ENCODE measurements around the gene S100A7A. TPM values are rescaled to one million over a fixed set of nuclear protein-coding genes. Genes with fewer than 3 reads are reported as not detected.

Gene S100A7A
- polyA plus RNA-seq, 1 donor from 2014 or later = not detected

DNA sequence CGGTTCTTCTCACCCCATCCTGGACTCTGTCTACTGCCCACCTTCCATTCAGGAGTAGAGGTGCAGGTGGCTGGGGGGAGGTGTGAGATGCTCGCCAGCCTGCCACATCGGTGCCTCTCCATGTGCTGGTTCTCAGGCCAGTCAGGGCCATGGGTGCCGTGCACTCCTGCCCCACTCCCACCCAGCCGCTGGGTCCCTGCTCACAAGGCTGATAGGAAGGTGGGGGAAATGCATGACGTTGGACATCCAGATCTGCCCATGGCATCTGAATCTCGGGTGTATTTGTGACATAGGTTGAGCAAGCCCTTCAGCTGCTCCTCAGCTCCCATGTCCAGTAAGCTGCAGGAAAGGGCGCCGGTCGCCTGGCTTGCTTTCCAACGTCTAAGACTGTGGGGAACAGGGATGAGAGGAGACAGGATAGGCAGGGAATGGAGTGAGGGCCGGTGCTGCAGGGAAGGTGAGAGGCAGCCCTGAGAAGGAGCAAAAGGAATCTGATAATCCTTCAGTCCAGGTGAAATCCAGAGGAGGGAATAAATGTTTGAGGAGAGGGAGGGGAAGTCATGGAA, 11.8 kb downstream of the S100A7A start:
- Mint-ChIP-seq H3K4me3 (no peak overlapping the region), H3K27ac (no peak overlapping the region), H3K36me3 (peaks cover 2% of the 10 kb centered on the region)

DNA sequence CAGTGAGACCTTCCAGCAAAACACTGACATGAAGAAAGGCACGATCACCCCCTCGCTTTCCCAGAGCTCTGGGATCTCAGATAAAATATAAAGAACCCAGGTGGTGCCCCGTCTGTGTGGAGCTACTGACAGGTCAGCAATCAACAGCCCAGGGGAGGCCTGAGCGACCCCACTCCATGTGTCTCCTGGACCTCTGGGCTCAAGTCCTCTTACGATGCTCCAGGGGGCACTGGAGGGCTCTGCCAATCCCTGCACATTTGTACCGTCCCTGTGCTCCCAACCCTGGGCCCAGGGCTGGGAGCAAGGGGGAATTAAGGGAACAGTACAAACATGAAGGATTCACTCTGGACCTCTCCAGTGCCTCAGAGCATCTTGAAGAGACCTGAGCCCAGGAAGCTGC, 12.5 kb downstream of the S100A7A start:
- Mint-ChIP-seq H3K36me3 (peaks cover 2% of the 10 kb centered on the region), H3K27me3 (peaks cover 16% of the 10 kb centered on the region), H3K27ac (no peak overlapping the region), H3K4me3 (no peak overlapping the region), H3K4me1 (peaks cover 0 to 2% (median 0%) of the 10 kb centered on the region in 3 donors), H3K9me3 (peaks cover 0 to 2% (median 0%) of the 10 kb centered on the region in 3 donors)

More for the DNA sequence above, 11.8 kb downstream of the S100A7A start:
- Mint-ChIP-seq H3K9me3 (peaks cover 0 to 3% (median 0%) of the 10 kb centered on the region in 3 donors), H3K4me1 (peaks cover 0 to 2% (median 0%) of the 10 kb centered on the region in 3 donors), H3K27me3 (peaks cover 17% of the 10 kb centered on the region)

DNA sequence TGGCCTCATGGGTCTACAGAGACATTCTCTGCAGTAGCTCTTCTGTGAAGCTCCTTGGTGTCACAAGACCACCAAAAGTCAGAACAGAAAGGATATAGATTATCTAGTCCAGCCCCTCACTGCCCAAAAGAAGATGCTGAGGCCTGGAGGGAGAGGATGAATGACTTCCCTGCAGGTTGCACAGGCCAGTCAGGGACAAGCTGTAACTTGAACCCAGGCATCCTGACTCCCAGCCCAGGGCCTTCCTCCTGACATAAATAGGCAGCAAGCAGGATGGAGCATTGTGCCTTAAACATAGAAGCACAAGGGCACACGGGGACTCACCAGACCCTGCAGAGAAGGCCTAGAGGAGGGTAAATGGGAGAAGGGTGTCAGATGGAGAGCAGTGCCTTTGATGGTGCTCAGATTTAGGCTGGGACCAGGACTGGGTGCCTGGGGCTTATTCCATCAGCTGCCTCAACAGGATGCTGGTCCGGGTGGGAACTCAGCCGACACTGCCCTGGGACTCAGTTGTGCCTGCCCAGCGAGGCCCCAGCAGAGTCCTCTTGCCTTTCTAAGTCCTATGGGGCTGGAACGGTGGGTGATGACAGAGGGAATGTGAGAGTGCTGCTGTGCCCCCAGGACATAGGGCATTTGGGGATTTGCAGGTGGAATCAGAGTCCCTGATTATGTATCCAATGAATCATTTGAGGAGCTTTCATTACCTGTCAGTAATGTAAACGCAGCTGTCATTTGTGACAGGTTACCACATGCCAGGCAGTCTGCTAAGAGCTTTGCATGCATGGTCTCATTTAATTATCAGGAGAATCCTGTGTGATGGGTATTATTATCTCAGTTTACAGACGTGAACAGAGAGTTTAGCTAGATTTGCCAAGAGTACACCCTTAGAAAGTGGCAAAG, 13.2 kb downstream of the S100A7A start:
- peaks cover 0 to 2% (median 0%) of the 10 kb centered on the region in 3 donors for H3K9me3 Mint-ChIP-seq
- H3K27ac Mint-ChIP-seq = peak overlapping the region in 1 of 3 donors; percentile 47
- no peak overlapping the region for H3K4me3 Mint-ChIP-seq
- peaks cover 0 to 2% (median 0%) of the 10 kb centered on the region in 3 donors for H3K4me1 Mint-ChIP-seq
- H3K36me3 Mint-ChIP-seq = peaks cover 2% of the 10 kb centered on the region
- H3K27me3 Mint-ChIP-seq = peaks cover 14% of the 10 kb centered on the region

DNA sequence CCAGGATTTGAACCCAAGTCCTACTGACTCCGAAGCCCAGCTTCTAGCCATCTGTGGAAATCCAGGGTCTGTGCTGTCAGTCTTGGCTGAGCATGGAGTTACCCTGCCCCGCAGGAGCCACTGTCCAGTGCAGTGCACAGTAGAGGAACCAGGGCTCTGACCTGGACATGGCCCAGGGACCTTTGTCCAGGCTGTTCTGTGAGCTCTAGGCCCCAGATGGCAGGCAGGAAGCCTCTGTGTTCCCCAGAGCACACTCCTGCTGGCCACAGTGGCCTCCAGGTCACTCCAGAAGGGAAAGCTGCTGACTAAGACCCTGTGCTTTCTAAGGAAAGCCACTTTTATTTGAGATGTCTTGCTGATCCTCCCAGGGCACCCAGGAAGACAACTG, 13.8 kb downstream of the S100A7A start:
- Mint-ChIP-seq H3K4me1 (peaks cover 0 to 2% (median 0%) of the 10 kb centered on the region in 3 donors), H3K27me3 (peaks cover 11% of the 10 kb centered on the region), H3K36me3 (peaks cover 2% of the 10 kb centered on the region), H3K27ac (no peak overlapping the region), H3K9me3 (peaks cover 0 to under 1% (median 0%) of the 10 kb centered on the region in 3 donors), H3K4me3 (no peak overlapping the region)

DNA sequence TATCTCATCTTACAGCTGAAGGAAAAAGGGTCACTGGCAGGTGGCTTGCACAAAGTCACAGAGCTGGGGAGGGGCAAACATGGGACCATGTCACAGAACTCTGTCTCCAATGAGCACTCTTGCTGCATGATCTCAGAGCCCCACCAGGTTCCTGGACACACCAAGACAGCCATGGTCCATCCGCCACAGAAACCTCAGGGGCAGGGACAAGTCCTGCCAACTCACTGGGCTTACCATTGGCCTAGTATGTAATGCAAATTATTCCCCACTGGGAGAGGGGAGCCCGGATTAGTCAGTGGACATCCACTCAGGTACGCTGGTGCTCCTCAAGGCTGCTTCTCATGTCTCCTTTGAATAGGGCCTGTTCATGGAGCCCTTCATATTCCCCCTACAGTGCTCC, 14.2 kb downstream of the S100A7A start:
- Mint-ChIP-seq H3K4me1 (peaks cover 0 to 2% (median 0%) of the 10 kb centered on the region in 3 donors), H3K27ac (no peak overlapping the region), H3K9me3 (no peaks in the 10 kb centered on the region), H3K27me3 (peaks cover 9% of the 10 kb centered on the region), H3K4me3 (no peak overlapping the region), H3K36me3 (peaks cover 2% of the 10 kb centered on the region)

DNA sequence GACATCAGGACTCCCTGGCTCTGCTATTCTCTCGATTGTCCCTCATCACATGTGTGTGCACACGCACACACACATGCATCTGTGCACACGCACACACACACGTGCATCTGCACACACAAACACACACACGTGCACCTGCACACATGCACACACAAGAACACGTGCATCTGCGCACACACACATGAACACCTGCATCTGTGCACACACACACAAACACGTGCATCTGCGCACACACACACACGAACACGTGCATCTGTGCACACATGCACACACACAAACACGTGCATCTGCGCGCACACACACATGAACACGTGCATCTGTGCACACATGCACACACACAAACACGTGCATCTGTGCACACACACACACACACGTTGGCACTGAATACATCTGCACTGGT, 14.7 kb downstream of the S100A7A start:
- H3K4me3 Mint-ChIP-seq = no peak overlapping the region
- peaks cover 5% of the 10 kb centered on the region for H3K27me3 Mint-ChIP-seq
- no peak overlapping the region for H3K27ac Mint-ChIP-seq
- H3K36me3 Mint-ChIP-seq = peaks cover 2% of the 10 kb centered on the region
- H3K9me3 Mint-ChIP-seq = no peaks in the 10 kb centered on the region
- H3K4me1 Mint-ChIP-seq = peaks cover 0 to 2% (median 0%) of the 10 kb centered on the region in 3 donors

DNA sequence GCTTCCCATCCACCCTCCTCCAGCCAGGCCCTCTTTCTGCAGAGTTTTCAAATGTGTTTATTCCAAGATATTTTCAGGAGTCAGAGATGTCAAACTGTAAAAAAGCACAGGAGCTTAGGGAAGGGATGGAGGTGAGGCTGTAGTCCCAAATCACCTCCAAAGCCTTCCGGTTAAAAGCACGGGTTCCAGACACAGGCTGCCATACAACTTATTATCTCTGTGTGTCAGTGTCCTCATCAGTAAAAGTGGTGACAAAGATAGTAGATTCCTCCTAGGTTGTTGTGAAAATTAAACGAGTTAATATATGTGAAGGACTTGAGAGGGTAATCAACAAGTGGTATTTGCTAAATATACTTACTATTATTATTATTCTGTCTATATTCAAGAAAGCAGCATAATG, 15.1 kb downstream of the S100A7A start:
- Mint-ChIP-seq H3K27ac (no peak overlapping the region), H3K9me3 (no peaks in the 10 kb centered on the region), H3K36me3 (peaks cover 2% of the 10 kb centered on the region), H3K4me3 (no peak overlapping the region), H3K4me1 (peaks cover 0 to 2% (median 2%) of the 10 kb centered on the region in 3 donors), H3K27me3 (peaks cover 5% of the 10 kb centered on the region)

DNA sequence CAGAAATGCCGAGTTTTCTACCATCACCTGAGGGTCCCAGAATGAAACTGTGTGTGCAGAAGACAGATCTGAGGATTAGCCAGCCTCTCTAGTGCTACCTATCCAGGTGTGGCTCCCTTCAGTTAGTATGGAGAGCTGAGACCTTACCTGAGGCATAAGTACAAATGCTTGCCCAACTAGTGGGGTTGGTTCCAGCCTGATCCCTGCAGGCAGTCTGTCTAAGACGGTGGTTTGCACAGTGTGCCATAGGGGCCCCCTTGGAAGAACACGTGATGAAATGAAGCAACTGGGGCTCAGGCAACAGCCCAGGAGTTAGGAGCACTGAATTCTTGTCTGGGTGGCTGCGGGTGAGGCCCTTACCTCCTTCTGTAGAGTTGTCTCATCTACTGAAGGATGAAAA, 15.6 kb downstream of the S100A7A start:
- peaks cover 5% of the 10 kb centered on the region for H3K27me3 Mint-ChIP-seq

DNA sequence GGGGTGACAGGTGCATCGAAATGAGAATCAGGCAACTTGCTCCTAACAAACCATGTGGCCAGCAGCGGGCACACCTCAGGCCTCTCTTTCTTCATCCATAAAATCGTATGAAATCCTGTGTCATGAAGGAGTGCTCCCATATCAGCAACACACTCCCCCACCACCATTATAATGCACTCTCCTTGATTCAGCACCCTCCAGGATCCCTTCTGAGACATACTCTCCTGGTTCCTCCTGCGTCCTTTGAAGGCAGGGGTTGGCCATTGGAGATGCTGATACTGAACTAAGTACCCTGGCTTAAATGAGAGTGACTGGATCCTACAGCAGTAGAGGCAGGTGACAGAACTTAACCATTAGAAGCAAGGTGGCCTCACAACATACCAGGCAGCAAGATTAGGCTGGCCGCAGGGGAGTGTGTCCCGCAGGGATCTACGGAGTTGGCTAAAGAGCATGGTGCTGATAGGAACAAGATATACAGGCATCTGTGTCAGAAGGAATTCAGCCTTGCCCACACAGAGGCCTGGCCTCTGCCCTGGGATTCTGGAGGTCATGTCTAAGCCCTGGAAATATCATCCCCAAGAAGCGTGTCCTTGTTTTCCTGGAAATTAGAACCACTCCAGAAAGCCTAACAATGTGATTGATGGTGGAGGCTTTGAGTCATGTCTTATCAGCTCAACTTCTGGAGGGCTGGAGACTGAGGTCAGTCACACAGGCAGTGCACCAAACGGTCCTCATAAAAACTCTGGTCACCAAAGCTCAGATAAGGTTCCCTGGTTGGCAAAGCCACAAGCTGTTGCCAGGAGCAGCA, 16.8 kb downstream of the S100A7A start:
- H3K27me3 Mint-ChIP-seq = peaks cover 7% of the 10 kb centered on the region
- H3K4me1 Mint-ChIP-seq = peaks cover 0 to 2% (median 2%) of the 10 kb centered on the region in 3 donors
- H3K27ac Mint-ChIP-seq = no peak overlapping the region
- H3K9me3 Mint-ChIP-seq = no peaks in the 10 kb centered on the region
- no peak overlapping the region for H3K4me3 Mint-ChIP-seq
- H3K36me3 Mint-ChIP-seq = peaks cover 2% of the 10 kb centered on the region

More for the DNA sequence above, 15.6 kb downstream of the S100A7A start:
- Mint-ChIP-seq H3K4me3 (no peak overlapping the region), H3K4me1 (peaks cover 0 to 2% (median 2%) of the 10 kb centered on the region in 3 donors), H3K27ac (no peak overlapping the region), H3K9me3 (no peaks in the 10 kb centered on the region), H3K36me3 (peaks cover 2% of the 10 kb centered on the region)

DNA sequence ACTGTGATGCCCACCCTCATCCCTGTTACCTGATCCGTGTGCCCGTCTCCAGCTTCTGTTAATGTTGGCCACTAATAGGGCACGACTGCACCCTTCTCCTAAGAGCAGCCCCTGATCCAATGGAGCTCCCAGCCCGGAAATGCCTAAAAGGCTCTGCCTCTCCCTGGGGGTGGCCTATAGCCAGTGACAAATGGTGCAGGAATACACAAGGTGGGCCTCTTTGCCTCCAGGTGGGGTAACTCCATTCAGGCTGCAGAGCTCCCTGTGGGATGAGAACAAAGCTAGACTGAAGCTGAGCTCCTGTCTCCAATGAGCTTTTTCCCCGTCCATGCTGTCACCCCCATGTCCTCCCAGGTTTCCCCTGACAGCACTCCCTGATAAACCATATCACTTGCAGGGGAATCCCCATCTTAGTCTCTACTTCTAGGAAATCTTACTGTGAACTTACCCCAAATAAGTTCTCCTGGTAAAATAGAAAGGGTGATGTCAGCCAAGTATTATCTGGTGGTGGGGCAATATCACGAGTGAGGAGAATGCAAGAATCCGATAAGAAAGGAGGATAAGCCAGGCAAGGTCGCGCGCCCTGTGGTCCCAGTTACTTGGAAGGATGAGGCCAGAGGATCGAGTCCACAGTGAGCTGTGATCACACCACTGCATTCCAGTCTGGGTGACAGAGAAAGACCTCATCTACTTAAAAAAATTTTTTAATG, 18.6 kb downstream of the S100A7A start:
- H3K9me3 Mint-ChIP-seq = no peaks in the 10 kb centered on the region
- H3K4me3 Mint-ChIP-seq = no peak overlapping the region
- peaks cover 0 to 2% (median 2%) of the 10 kb centered on the region in 3 donors for H3K4me1 Mint-ChIP-seq
- H3K36me3 Mint-ChIP-seq = peaks cover 2% of the 10 kb centered on the region
- no peak overlapping the region for H3K27ac Mint-ChIP-seq
- H3K27me3 Mint-ChIP-seq = peaks cover 9% of the 10 kb centered on the region

DNA sequence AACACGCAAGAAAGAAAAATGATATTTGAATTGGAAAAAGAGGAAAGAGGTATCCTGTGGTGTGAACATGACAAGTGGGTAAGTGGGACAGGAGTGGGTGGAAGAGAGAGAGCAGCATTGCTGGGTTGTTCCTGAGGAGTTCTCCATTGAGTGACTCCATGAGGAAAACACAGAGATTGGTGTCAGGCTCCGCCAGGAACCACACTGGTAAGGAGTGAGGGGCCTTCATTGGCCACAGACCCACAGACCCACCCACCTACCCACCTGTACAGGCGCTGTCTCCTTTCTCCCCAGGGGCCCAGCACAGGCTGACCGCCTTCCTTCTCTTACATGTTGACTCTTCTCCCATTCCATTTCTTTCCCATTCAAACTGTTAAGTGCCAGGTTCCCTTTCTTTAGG, 20.9 kb downstream of the S100A7A start:
- Mint-ChIP-seq H3K27me3 (peaks cover 10% of the 10 kb centered on the region), H3K27ac (no peak overlapping the region), H3K36me3 (no peaks in the 10 kb centered on the region), H3K4me1 (peaks cover 0 to 2% (median 0%) of the 10 kb centered on the region in 3 donors), H3K9me3 (no peaks in the 10 kb centered on the region), H3K4me3 (no peak overlapping the region)

DNA sequence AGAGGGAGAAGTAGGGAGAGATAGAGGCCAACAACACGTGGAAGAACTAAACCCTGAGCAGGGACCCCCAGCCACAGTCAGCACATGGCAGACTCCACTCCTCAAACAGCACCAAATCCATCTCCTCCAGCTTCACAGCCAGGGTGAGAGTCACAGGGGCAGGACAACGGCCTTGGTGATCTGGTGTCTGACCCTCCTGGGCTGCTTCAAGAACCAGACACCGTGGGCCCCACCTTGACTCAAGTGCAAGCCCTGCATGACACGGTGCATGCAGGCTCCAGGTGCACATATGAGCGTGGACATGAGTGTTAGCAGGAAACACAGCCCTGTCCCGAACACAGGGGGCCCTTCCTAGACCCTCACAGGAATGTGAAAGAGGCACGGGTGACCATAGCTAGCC, 22.3 kb downstream of the S100A7A start:
- peaks cover 0 to 2% (median 0%) of the 10 kb centered on the region in 3 donors for H3K9me3 Mint-ChIP-seq
- H3K4me3 Mint-ChIP-seq = no peak overlapping the region
- H3K36me3 Mint-ChIP-seq = no peaks in the 10 kb centered on the region
- H3K4me1 Mint-ChIP-seq = peaks cover 0 to 2% (median 0%) of the 10 kb centered on the region in 3 donors
- H3K27ac Mint-ChIP-seq = no peak overlapping the region
- peaks cover 10% of the 10 kb centered on the region for H3K27me3 Mint-ChIP-seq

DNA sequence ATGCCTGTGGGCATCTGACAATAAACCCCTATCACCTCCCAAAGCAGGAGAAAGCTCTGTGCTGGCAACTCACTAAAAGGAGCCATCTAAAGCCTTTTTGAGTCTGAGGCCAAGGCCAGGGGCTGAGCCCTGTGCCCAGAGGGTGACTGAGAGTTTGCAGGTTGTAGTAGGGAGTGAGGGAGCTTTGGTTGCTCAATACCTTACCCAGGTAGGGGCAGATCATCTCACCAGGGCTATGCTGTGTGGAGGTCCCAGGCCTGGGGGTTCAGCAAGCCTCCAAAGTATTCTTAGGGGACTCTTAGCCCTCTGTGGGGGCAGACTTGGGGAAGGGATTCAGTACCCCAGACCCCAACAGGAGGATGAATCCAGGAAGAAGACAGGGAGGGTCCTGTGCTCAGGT, 23.0 kb downstream of the S100A7A start:
- Mint-ChIP-seq H3K27ac (peak overlapping the region in 1 of 3 donors; percentile 71), H3K9me3 (peaks cover 0 to 2% (median 0%) of the 10 kb centered on the region in 3 donors), H3K4me1 (peaks cover 0 to 2% (median 0%) of the 10 kb centered on the region in 3 donors), H3K36me3 (no peaks in the 10 kb centered on the region), H3K4me3 (no peak overlapping the region), H3K27me3 (peaks cover 10% of the 10 kb centered on the region)

DNA sequence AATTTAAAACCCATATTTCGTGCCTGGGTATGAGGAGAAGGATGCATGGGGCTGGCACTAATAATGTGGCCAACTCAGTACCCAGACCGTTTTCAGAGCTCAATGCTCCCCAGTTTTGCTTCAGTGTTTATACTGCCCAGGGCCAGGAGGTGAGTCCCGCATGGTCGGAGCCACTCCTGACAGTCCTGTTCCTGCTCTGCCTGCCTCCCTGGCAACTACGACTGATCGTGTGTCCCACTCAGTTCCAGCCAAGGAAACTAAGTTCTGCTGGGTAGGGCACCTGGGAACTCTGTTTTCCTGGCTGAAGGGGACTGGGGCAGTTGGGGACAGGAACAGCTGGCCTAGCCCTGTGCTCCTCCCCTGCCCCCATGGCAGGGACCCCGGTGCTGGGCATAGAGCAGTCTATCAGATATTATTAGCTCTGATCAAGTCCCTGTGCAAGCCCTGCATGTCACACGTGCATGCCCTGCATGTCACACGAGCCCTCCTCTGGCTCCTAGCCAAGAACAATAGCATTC, 25.0 kb downstream of the S100A7A start:
- no peaks in the 10 kb centered on the region for H3K36me3 Mint-ChIP-seq
- H3K4me3 Mint-ChIP-seq = no peak overlapping the region
- peaks cover 0 to 2% (median 0%) of the 10 kb centered on the region in 3 donors for H3K9me3 Mint-ChIP-seq
- no peak overlapping the region for H3K27ac Mint-ChIP-seq
- peaks cover 13% of the 10 kb centered on the region for H3K27me3 Mint-ChIP-seq
- H3K4me1 Mint-ChIP-seq = peaks cover 0 to 1% (median 0%) of the 10 kb centered on the region in 3 donors
